HEK293 (cell line): ENCODE data around the gene CRTAP.
A peak's percentile ranks its signal among the peaks of the same experiment; 100 is the strongest.
"Not testable (repeated sequence)": the region's sequence is repeated elsewhere in the genome, so short reads cannot be mapped to it uniquely, and the experiment has no call there.

Experiments
- CTCF ChIA-PET: fragments of 350-600 bp; formaldehyde crosslinking; extraction: SDS; loops from one replicate; lab custom pipeline; 2021; ENCODE audit warnings: antibody characterized with exemption; lab: Yijun Ruan, JAX
- POLR2A ChIA-PET: fragments of 300-600 bp; formaldehyde crosslinking; extraction: SDS; loops from one replicate; lab custom pipeline; 2020; ENCODE audit warnings: antibody characterized with exemption, inconsistent platforms; lab: Yijun Ruan, JAX
- H3K27ac ChIP-seq: fragments of 200-500 bp; sonication (Bioruptor generic); 2 replicates; pipeline ENCODE4 v1.5.1; 2014; ENCODE audit warnings: low read depth, low read length, control low read depth, inconsistent platforms; ENCODE audit errors: extremely low read depth
- H3K36me3 ChIP-seq, 2 experiments: fragments of 200-500 bp in 1 of 2; sonication (Bioruptor generic) in 1 of 2; 1 replicate in 1 of 2; 2 replicates in 1 of 2; pipeline ENCODE4 v1.5.1; 2014 to 2017; ENCODE audit warnings: inconsistent platforms in 2 of 2, low read length in 2 of 2; ENCODE audit not compliant: control insufficient read depth in 2 of 2, insufficient read depth in 1 of 2
- H3K4me1 ChIP-seq: fragments of 200-500 bp; sonication (Bioruptor generic); 2 replicates; pipeline ENCODE4 v1.5.1; 2014; ENCODE audit warnings: mild to moderate bottlenecking, low read length, inconsistent platforms; ENCODE audit not compliant: control insufficient read depth, insufficient read depth
- H3K4me3 ChIP-seq: 2 replicates; pipeline ENCODE4 v1.5.1; 2011; ENCODE audit warnings: low read depth, mild to moderate bottlenecking, control low read depth, low read length, moderate library complexity
- H3K9me3 ChIP-seq: fragments of 200-500 bp; sonication (Bioruptor generic); 2 replicates; pipeline ENCODE4 v1.5.1; 2014; ENCODE audit warnings: low read depth, low read length, inconsistent platforms; ENCODE audit not compliant: control insufficient read depth, insufficient read depth
- AEBP2 ChIP-seq: fragments of 450-650 bp; formaldehyde crosslinking; IDR thresholded peaks from 2 replicates; pipeline ENCODE4 v1.5.1; 2016; ENCODE audit warnings: missing biosample characterization, missing genetic modification characterization, borderline replicate concordance
- HIC1 ChIP-seq: fragments of 450-650 bp; formaldehyde crosslinking; IDR thresholded peaks from 2 replicates; pipeline ENCODE4 v1.5.1; 2016; ENCODE audit warnings: missing biosample characterization, missing genetic modification characterization
- HOXC10 ChIP-seq: sonication (generic); formaldehyde crosslinking; IDR thresholded peaks from 2 replicates; pipeline ENCODE4 v1.8.1; 2023; ENCODE audit warnings: mild to moderate bottlenecking, missing genetic modification reagents
- KLF16 ChIP-seq: fragments of 450-650 bp; formaldehyde crosslinking; IDR thresholded peaks from 2 replicates; pipeline ENCODE4 v1.5.1; 2017; ENCODE audit warnings: missing biosample characterization, missing genetic modification characterization
- MEIS1 ChIP-seq: sonication (generic); formaldehyde crosslinking; IDR thresholded peaks from 2 replicates; pipeline ENCODE4 v1.8.1; 2022; ENCODE audit warnings: missing genetic modification reagents, mild to moderate bottlenecking, borderline replicate concordance
- PATZ1 ChIP-seq: fragments of 450-650 bp; formaldehyde crosslinking; IDR thresholded peaks from 2 replicates; pipeline ENCODE4 v1.5.1; 2016; ENCODE audit warnings: missing biosample characterization, missing genetic modification characterization
- SP2 ChIP-seq: fragments of 450-650 bp; formaldehyde crosslinking; IDR thresholded peaks from 2 replicates; pipeline ENCODE4 v1.5.1; 2016; ENCODE audit warnings: missing biosample characterization, missing genetic modification characterization
- ZBTB1 ChIP-seq: fragments of 450-650 bp; formaldehyde crosslinking; IDR thresholded peaks from 2 replicates; pipeline ENCODE4 v1.5.1; 2016; ENCODE audit warnings: missing biosample characterization, missing genetic modification characterization
- ZFP69B ChIP-seq: fragments of 450-650 bp; formaldehyde crosslinking; IDR thresholded peaks from 2 replicates; pipeline ENCODE4 v1.5.1; 2016; ENCODE audit warnings: missing biosample characterization, missing genetic modification characterization
- ZNF121 ChIP-seq: fragments of 450-650 bp; formaldehyde crosslinking; IDR thresholded peaks from 2 replicates; pipeline ENCODE4 v1.5.1; 2016; ENCODE audit warnings: missing biosample characterization, missing genetic modification characterization
- ZNF133 ChIP-seq: fragments of 450-650 bp; formaldehyde crosslinking; IDR thresholded peaks from 2 replicates; pipeline ENCODE4 v1.5.1; 2016; ENCODE audit warnings: missing biosample characterization, missing genetic modification characterization
- ZNF175 ChIP-seq: fragments of 450-650 bp; formaldehyde crosslinking; IDR thresholded peaks from 2 replicates; pipeline ENCODE4 v1.5.1; 2016; ENCODE audit warnings: missing biosample characterization, missing genetic modification characterization
- ZNF292 ChIP-seq: fragments of 450-650 bp; formaldehyde crosslinking; IDR thresholded peaks from 2 replicates; pipeline ENCODE4 v1.5.1; 2016; ENCODE audit warnings: low read depth, missing biosample characterization, missing genetic modification characterization, borderline replicate concordance
- ZNF341 ChIP-seq: fragments of 450-650 bp; formaldehyde crosslinking; IDR thresholded peaks from 2 replicates; pipeline ENCODE4; 2016; ENCODE audit warnings: low read depth, missing biosample characterization, missing genetic modification characterization
- ZNF423 ChIP-seq: fragments of 450-650 bp; formaldehyde crosslinking; IDR thresholded peaks from 2 replicates; pipeline ENCODE4 v1.5.1; 2016; ENCODE audit warnings: missing biosample characterization, missing genetic modification characterization
- ZNF426 ChIP-seq: fragments of 450-650 bp; formaldehyde crosslinking; IDR thresholded peaks from 2 replicates; pipeline ENCODE4 v1.5.1; 2017; ENCODE audit warnings: missing biosample characterization, missing genetic modification characterization, mild to moderate bottlenecking, inconsistent platforms, moderate library complexity
- ZNF473 ChIP-seq: fragments of 450-650 bp; formaldehyde crosslinking; IDR thresholded peaks from 2 replicates; pipeline ENCODE4 v1.5.1; 2017; ENCODE audit warnings: missing biosample characterization, missing genetic modification characterization
- ZNF501 ChIP-seq: fragments of 450-650 bp; formaldehyde crosslinking; IDR thresholded peaks from 2 replicates; pipeline ENCODE4 v1.5.1; 2016; ENCODE audit warnings: missing biosample characterization, missing genetic modification characterization
- ZNF513 ChIP-seq: fragments of 450-650 bp; IDR thresholded peaks from 2 replicates; pipeline ENCODE4 v1.5.1; 2018; ENCODE audit warnings: missing biosample characterization, missing genetic modification characterization
- ZNF514 ChIP-seq: fragments of 450-650 bp; formaldehyde crosslinking; IDR thresholded peaks from 2 replicates; pipeline ENCODE4 v1.5.1; 2016; ENCODE audit warnings: missing biosample characterization, missing genetic modification characterization
- ZNF548 ChIP-seq: fragments of 450-650 bp; formaldehyde crosslinking; IDR thresholded peaks from 2 replicates; pipeline ENCODE4 v1.5.1; 2016; ENCODE audit warnings: missing biosample characterization, missing genetic modification characterization
- ZNF785 ChIP-seq: fragments of 450-650 bp; formaldehyde crosslinking; IDR thresholded peaks from 2 replicates; pipeline ENCODE4 v1.5.1; 2016; ENCODE audit warnings: missing biosample characterization, missing genetic modification characterization
- ZNF791 ChIP-seq: fragments of 450-650 bp; formaldehyde crosslinking; IDR thresholded peaks from 2 replicates; pipeline ENCODE4 v1.5.1; 2016; ENCODE audit warnings: missing biosample characterization, missing genetic modification characterization
- ZSCAN16 ChIP-seq: fragments of 450-650 bp; formaldehyde crosslinking; IDR thresholded peaks from 2 replicates; pipeline ENCODE4 v1.5.1; 2016; ENCODE audit warnings: missing biosample characterization, missing genetic modification characterization

The CRTAP gene

GRCh38 chr3:33077976-33078375, 35.8 kb upstream of the CRTAP start (continued):
- TF ChIP-seq ZNF501 (tag by site-specific recombination): no peak
- TF ChIP-seq ZNF791: no peak
- no peak for TF ChIP-seq ZSCAN16 (tag by site-specific recombination)
- TF ChIP-seq ZNF513: no peak
- TF ChIP-seq, all 188 proteins: peak for 0

- POLR2A ChIA-PET, H3K9me3 ChIP-seq, H3K36me3 ChIP-seq, H3K27ac ChIP-seq, H3K4me1 ChIP-seq, H3K4me3 ChIP-seq: not testable (repeated sequence)
- CTCF ChIA-PET: interaction anchor here (1.6 kb wide), 1 partner anchor 132 kb away, joined by 5 read pairs; no protein-coding TSS in a partner anchor
- TF ChIP-seq ZNF121: 0 out of 2 replicates have a peak, but pooled peaks have one; percentile 30
These were observed 34.0 kb upstream of the CRTAP start for GRCh38 chr3:33079813-33080212.

GRCh38 chr3:33081812-33082211, 32.0 kb upstream of the CRTAP start:
- ChIA-PET CTCF (interaction anchor here (5.5 kb wide), 1 partner anchor 7 kb away, joined by 45 read pairs; no protein-coding TSS in a partner anchor), POLR2A (no interaction called here)
- no peaks in the 10 kb centered on the region; the same call in 1 of the 2 replicates for H3K4me1 ChIP-seq
- H3K4me3 ChIP-seq: no peak overlapping the region
- H3K9me3 ChIP-seq: no peaks in the 10 kb centered on the region
- H3K27ac ChIP-seq: no peak overlapping the region
- TF ChIP-seq AEBP2 (tag by site-specific recombination) (no peak), SP2 (tag by site-specific recombination) (no peak), ZNF133 (tag by site-specific recombination) (no peak), ZNF785 (tag by site-specific recombination) (no peak), MEIS1 (no peak), KLF16 (tag by site-specific recombination) (no peak), ZNF426 (tag by site-specific recombination) (no peak), ZNF175 (no peak), ZNF473 (tag by site-specific recombination) (no peak), ZBTB1 (tag by site-specific recombination) (no peak)
- no peaks in the 10 kb centered on the region for H3K36me3 ChIP-seq

GRCh38 chr3:33083958-33084357, 29.9 kb upstream of the CRTAP start:
- CTCF ChIA-PET: interaction anchor here (0.8 to 5.5 kb wide), 3 partner anchors 9 to 289 kb away, joined by 5 to 45 read pairs (median 6); no protein-coding TSS in a partner anchor
- POLR2A ChIA-PET: interaction anchor here (1.2 kb wide), 1 partner anchor 12 kb away, joined by 3 read pairs; no protein-coding TSS in a partner anchor
- TF ChIP-seq ZNF121 (no peak), ZNF341 (no peak), PATZ1 (tag by site-specific recombination) (no peak), ZFP69B (tag by site-specific recombination) (no peak), ZNF514 (no peak), ZNF426 (tag by site-specific recombination) (no peak), HOXC10 (no peak), ZNF423 (no peak), HIC1 (no peak), ZNF548 (tag by site-specific recombination) (no peak), ZNF292 (tag by site-specific recombination) (no peak)

More at GRCh38 chr3:33083958-33084357, 29.9 kb upstream of the CRTAP start:
- no peak overlapping the region for H3K27ac ChIP-seq
- no peak overlapping the region for H3K4me3 ChIP-seq
- H3K9me3 ChIP-seq: no peaks in the 10 kb centered on the region
- H3K4me1 ChIP-seq: no peaks in the 10 kb centered on the region; the same call in 1 of the 2 replicates
- no peaks in the 10 kb centered on the region for H3K36me3 ChIP-seq
